Activated gamma-delta T cell treated with Interleukin-2 at 50 U/mL for 16 hours (primary cell): Measurements from ENCODE around the gene SPPL2B.

ENCODE experiments used
- DNase-seq: peaks from one replicate; pipeline ENCODE4 v3.0.0-alpha.2; 2020

The SPPL2B gene

GRCh38 chr19:2302319-2303210, 25.9 kb upstream of the SPPL2B start:
- no peak for DNase-seq

GRCh38 chr19:2303211-2303798, 25.2 kb upstream of the SPPL2B start:
- no peak for DNase-seq

DNA sequence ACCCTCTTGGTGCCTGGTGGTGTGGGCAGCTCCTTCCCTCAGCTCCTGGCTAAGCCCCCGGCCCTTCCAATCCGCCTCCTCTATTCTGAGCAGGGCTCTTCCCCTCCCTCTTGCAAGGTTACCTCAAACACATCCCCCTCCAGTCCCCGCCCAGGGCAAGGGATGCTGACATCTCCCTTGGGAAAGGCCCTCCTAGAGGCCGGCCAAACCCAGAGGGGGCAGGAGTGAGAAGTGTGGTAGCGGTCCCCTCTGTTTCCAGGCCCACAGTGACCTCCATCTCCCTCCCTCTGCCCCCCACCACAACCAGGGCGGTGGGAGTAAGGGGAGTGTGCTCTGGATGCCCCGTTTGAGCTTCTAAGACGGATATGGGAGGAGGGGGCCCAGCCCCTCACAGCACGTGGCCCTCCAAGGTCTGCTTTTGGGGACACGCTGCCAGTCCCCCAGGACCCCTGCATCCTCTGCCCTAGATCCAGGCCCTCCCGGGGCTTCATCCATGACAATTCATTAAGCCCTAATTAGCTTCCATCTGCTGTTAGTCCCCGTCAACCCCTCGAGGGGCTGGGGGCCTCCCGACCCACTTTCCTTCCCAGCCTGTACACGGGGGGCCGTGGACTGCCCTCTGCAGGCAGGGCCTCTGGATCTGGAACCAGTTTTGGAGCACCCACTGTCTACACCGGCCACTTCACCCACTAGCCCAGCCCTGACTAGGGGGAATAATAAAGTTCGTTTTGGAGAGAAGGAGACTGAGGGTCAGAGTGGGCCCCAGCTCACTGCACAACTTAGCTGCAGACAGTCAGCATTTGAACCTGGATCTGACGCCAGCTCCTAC, 22.8 kb upstream of the SPPL2B start:
- DNase-seq, result no peak

- no peak for DNase-seq
These were observed 22.1 kb upstream of the SPPL2B start for GRCh38 chr19:2306281-2306806.

DNA sequence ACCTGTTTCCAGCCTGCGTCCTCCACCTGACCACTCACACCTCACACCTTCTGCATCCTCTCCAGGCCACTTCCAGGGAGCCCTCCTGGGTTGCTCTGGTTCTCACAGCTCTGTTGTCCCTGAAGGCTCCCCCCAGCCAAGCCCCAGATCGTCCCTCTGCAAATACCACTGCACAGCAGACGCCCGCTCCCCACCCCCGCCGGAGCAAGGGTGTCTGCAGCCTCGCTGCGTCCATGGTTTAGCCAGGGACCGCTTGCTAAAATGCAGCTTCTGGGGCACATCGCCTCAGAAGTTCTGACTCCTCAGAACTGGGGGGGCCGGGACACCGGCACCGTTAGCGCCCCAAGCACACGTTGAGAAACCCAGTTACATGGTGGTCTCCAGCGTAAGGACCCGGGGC, 21.5 kb upstream of the SPPL2B start:
- no peak for DNase-seq

GRCh38 chr19:2307518-2308012, 20.9 kb upstream of the SPPL2B start:
- DNase-seq, result no peak

GRCh38 chr19:2308114-2308556, 20.3 kb upstream of the SPPL2B start, which contains the start of gene LINGO3:
Gene LINGO3 (minus strand): TSS chr19:2308154. CDS start chr19:2291776, 16,378 bp downstream.
- DNase-seq, result no peak

- DNase-seq, result no peak
These were observed 18.6 kb upstream of the SPPL2B start for GRCh38 chr19:2309734-2310362.

DNA sequence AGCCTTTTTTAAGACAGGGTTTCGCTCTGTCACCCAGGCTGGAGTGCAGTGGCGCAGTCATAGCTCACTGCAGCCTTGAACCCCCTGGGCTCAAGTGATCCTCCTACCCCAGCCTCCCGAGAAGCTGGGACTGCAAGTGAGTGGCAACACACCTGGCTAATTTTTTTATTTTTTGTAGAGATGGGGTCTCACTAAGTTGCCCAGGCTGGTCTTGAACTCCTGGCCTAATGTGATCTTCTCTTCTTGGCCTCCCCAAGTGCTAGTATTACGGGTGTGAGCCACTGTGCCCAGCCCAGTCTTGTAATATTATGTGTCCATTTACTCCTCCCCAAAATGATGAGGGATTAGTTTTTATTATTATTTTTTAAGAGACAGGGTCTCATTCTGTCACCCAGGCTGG, 17.4 kb upstream of the SPPL2B start:
- DNase-seq, result no peak

DNA sequence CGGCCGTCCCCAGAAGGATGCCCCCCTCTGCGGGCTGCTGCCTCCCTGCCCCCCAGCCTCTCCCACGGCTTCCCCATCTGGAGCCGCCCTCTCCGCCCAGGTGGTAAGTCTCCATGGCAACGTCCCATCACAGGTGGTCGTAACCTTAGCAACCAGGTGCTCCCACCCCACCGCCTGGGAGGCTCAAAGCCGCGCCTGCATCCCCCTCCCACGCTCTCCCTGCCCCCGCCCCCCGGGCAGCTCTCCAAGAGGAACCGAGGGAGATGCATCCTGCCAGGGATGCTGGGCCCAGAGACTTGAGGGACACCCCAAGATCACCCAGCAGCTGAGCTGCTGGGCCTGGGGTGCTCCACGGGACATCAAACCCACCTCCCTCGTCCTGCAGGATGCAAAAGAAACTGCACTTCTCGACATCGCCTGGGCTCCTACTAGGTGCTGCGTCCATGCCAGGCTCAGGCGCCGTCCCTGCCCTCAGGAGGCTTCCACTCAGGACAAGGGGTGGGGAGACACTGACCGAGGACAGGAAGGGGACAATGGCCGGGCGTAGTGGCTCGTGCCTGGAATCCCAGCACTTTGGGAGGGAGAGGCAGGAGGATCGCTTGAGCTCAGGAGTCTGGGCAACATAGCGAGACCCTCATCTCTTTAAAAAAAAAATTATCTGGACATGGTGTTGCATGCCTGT, 15.5 kb upstream of the SPPL2B start:
- DNase-seq, result no peak

GRCh38 chr19:2315121-2315817, 13.2 kb upstream of the SPPL2B start:
- no peak for DNase-seq

- peak; percentile 38 for DNase-seq
These were observed 12.6 kb upstream of the SPPL2B start for GRCh38 chr19:2315818-2316353.

DNA sequence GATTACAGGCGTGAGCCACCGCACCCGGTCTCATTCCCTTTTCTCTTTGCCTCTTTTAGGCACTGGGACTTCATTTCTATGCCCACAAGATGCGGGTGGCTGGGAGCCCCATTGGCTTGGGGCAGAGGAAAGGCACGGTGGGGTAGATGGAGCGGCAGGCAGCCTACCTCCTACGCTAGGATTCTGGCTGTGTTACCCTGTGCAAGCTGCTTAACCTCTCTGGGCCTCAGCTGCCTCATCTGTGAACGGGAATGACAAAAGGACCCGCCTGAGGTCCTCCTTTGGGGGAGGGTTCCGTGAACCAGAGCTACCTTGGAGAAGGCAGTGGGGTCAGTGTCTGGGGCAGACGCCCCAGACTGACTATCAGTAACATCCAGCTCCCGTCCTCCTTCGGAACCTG, 11.2 kb upstream of the SPPL2B start:
- DNase-seq, result no peak

- DNase-seq, result no peak
These were observed 10.7 kb upstream of the SPPL2B start for GRCh38 chr19:2317756-2318155.

GRCh38 chr19:2318923-2319322, 9.6 kb upstream of the SPPL2B start:
- DNase-seq, result no peak

GRCh38 chr19:2319551-2319950, 8.9 kb upstream of the SPPL2B start:
- no peak for DNase-seq

- no peak for DNase-seq
These were observed 8.4 kb upstream of the SPPL2B start for GRCh38 chr19:2320049-2320448.

- no peak for DNase-seq
These were observed 7.5 kb upstream of the SPPL2B start for GRCh38 chr19:2320939-2321338.

GRCh38 chr19:2321565-2322283, 6.8 kb upstream of the SPPL2B start:
- DNase-seq, result no peak

DNA sequence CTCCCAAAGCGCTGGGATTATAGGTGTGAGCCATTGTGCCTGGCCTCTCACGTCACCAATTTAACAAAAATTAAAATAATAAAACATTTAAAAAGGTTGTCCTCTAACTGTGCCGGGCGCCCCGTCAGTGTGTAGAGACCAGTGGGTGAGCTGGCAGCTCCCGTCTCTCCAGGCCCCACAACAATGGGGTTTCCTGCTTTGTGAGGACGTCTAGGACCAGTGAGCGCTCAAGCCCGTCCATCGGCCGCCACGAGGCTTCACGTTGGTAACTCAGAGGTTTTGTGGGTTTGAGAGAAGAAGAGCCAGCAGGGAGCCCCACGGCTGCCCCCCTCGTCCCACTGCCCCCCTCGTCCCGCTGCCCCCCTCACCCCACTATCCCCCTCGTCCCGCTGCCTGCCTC, 4.8 kb upstream of the SPPL2B start:
- DNase-seq, result no peak
